Esophagus squamous epithelium (tissue), 4 donors: ENCODE measurements around the gene ESRP2.

Source experiments
- POLR2A ChIP-seq, 4 donors: fragments of 450-650 bp; IDR thresholded peaks; one replicate each; pipeline ENCODE4 v1.6.1; 2017; ENCODE audit warnings: antibody characterized with exemption in 4 of 4, mild to moderate bottlenecking in 4 of 4, moderate library complexity in 3 of 4
- TF ChIP-seq, protein P1 (sequence below), 6 experiments: fragments of 450-650 bp in 4 of 6; fragments of 200-600 bp in 2 of 6; sonication (generic) in 2 of 6; IDR thresholded peaks; one replicate each; pipeline ENCODE4 v1.5.1; 2016 to 2019; ENCODE audit warnings: antibody characterized with exemption in 6 of 6, mild to moderate bottlenecking in 4 of 6, moderate library complexity in 4 of 6

DNA sequence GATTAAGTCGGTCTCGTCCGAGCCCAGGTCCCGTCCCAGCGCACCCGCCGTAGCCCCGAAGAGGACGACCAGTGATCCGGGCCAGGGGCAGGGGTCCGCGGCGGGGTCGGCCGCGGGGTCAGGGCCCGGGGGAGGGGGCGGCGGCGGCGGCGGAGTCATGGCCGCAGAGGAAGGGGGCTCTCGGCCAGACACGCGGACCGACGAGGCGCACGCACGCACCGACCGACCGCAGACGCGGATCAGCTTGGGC lies at the start of gene ESRP2:
- no peak for TF ChIP-seq POLR2A (IDR thresholded peaks at IDR 0.05)
- TF ChIP-seq, protein P1, sequence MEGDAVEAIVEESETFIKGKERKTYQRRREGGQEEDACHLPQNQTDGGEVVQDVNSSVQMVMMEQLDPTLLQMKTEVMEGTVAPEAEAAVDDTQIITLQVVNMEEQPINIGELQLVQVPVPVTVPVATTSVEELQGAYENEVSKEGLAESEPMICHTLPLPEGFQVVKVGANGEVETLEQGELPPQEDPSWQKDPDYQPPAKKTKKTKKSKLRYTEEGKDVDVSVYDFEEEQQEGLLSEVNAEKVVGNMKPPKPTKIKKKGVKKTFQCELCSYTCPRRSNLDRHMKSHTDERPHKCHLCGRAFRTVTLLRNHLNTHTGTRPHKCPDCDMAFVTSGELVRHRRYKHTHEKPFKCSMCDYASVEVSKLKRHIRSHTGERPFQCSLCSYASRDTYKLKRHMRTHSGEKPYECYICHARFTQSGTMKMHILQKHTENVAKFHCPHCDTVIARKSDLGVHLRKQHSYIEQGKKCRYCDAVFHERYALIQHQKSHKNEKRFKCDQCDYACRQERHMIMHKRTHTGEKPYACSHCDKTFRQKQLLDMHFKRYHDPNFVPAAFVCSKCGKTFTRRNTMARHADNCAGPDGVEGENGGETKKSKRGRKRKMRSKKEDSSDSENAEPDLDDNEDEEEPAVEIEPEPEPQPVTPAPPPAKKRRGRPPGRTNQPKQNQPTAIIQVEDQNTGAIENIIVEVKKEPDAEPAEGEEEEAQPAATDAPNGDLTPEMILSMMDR (IDR thresholded peaks at IDR 0.05): no peak
